ENCODE results near the gene KLHDC10.

The KLHDC10 gene

GRCh38 chr7:130127821-130128317 is 57.5 kb downstream of the KLHDC10 start:
- no peaks in the 10 kb centered on the region for H3K4me1 ChIP-seq (ENCODE audit: control insufficient read depth, insufficient read depth, low read length)
- no peaks in the 10 kb centered on the region for H3K27me3 ChIP-seq (ENCODE audit: control insufficient read depth, insufficient read depth, low read length)
- no peak overlapping the region for H3K9ac ChIP-seq (ENCODE audit: low read length)
- H3K9me3 ChIP-seq (ENCODE audit: control insufficient read depth, low read length): no peaks in the 10 kb centered on the region
- H3K36me3 ChIP-seq (ENCODE audit: control insufficient read depth, insufficient read depth, low read length): peaks cover 4% of the 10 kb centered on the region
- H3K4me3 ChIP-seq (ENCODE audit: low read length): no peak overlapping the region

GRCh38 chr7:130129011-130129411 is 58.7 kb downstream of the KLHDC10 start:
- H3K27me3 ChIP-seq (ENCODE audit: control insufficient read depth, insufficient read depth, low read length): no peaks in the 10 kb centered on the region
- no peaks in the 10 kb centered on the region for H3K9me3 ChIP-seq (ENCODE audit: control insufficient read depth, low read length)
- H3K4me1 ChIP-seq (ENCODE audit: control insufficient read depth, insufficient read depth, low read length): no peaks in the 10 kb centered on the region
- H3K9ac ChIP-seq (ENCODE audit: low read length): no peak overlapping the region
- peaks cover 4% of the 10 kb centered on the region for H3K36me3 ChIP-seq (ENCODE audit: control insufficient read depth, insufficient read depth, low read length)
- no peak overlapping the region for H3K4me3 ChIP-seq (ENCODE audit: low read length)

- Histone ChIP-seq H3K9me3 (ENCODE audit: control insufficient read depth, low read length) (no peaks in the 10 kb centered on the region), H3K4me1 (ENCODE audit: control insufficient read depth, insufficient read depth, low read length) (no peaks in the 10 kb centered on the region), H3K4me3 (ENCODE audit: low read length) (no peak overlapping the region), H3K27me3 (ENCODE audit: control insufficient read depth, insufficient read depth, low read length) (no peaks in the 10 kb centered on the region), H3K36me3 (ENCODE audit: control insufficient read depth, insufficient read depth, low read length) (peaks cover 4% of the 10 kb centered on the region), H3K9ac (ENCODE audit: low read length) (no peak overlapping the region)
Measured at GRCh38 chr7:130131191-130131834, 61.0 kb downstream of the KLHDC10 start.

GRCh38 chr7:130131964-130132875 is 61.9 kb downstream of the KLHDC10 start:
- Histone ChIP-seq H3K4me3 (ENCODE audit: low read length) (no peak overlapping the region), H3K9ac (ENCODE audit: low read length) (no peak overlapping the region), H3K9me3 (ENCODE audit: control insufficient read depth, low read length) (no peaks in the 10 kb centered on the region), H3K4me1 (ENCODE audit: control insufficient read depth, insufficient read depth, low read length) (no peaks in the 10 kb centered on the region), H3K36me3 (ENCODE audit: control insufficient read depth, insufficient read depth, low read length) (peaks cover 4% of the 10 kb centered on the region), H3K27me3 (ENCODE audit: control insufficient read depth, insufficient read depth, low read length) (no peaks in the 10 kb centered on the region)

GRCh38 chr7:130133029-130133782 is 62.9 kb downstream of the KLHDC10 start:
- H3K4me3 ChIP-seq (ENCODE audit: low read length): no peak overlapping the region
- peaks cover 4% of the 10 kb centered on the region for H3K36me3 ChIP-seq (ENCODE audit: control insufficient read depth, insufficient read depth, low read length)
- H3K4me1 ChIP-seq (ENCODE audit: control insufficient read depth, insufficient read depth, low read length): no peaks in the 10 kb centered on the region
- H3K9me3 ChIP-seq (ENCODE audit: control insufficient read depth, low read length): no peaks in the 10 kb centered on the region
- H3K27me3 ChIP-seq (ENCODE audit: control insufficient read depth, insufficient read depth, low read length): no peaks in the 10 kb centered on the region
- no peak overlapping the region for H3K9ac ChIP-seq (ENCODE audit: low read length)

GRCh38 chr7:130134106-130134636 is 63.8 kb downstream of the KLHDC10 start:
- Histone ChIP-seq H3K9me3 (ENCODE audit: control insufficient read depth, low read length) (no peaks in the 10 kb centered on the region), H3K27me3 (ENCODE audit: control insufficient read depth, insufficient read depth, low read length) (no peaks in the 10 kb centered on the region), H3K4me1 (ENCODE audit: control insufficient read depth, insufficient read depth, low read length) (no peaks in the 10 kb centered on the region), H3K36me3 (ENCODE audit: control insufficient read depth, insufficient read depth, low read length) (peaks cover 4% of the 10 kb centered on the region), H3K9ac (ENCODE audit: low read length) (no peak overlapping the region), H3K4me3 (ENCODE audit: low read length) (no peak overlapping the region)

- no peaks in the 10 kb centered on the region for H3K9me3 ChIP-seq (ENCODE audit: control insufficient read depth, low read length)
- H3K27me3 ChIP-seq (ENCODE audit: control insufficient read depth, insufficient read depth, low read length): no peaks in the 10 kb centered on the region
- H3K36me3 ChIP-seq (ENCODE audit: control insufficient read depth, insufficient read depth, low read length): peaks cover 4% of the 10 kb centered on the region
- H3K4me1 ChIP-seq (ENCODE audit: control insufficient read depth, insufficient read depth, low read length): no peaks in the 10 kb centered on the region
- no peak overlapping the region for H3K9ac ChIP-seq (ENCODE audit: low read length)
- no peak overlapping the region for H3K4me3 ChIP-seq (ENCODE audit: low read length)
Measured at GRCh38 chr7:130134726-130135125, 64.4 kb downstream of the KLHDC10 start.

GRCh38 chr7:130135208-130136205 is 65.2 kb downstream of the KLHDC10 start:
- Histone ChIP-seq H3K36me3 (ENCODE audit: control insufficient read depth, insufficient read depth, low read length) (peaks cover 3% of the 10 kb centered on the region), H3K9me3 (ENCODE audit: control insufficient read depth, low read length) (no peaks in the 10 kb centered on the region), H3K9ac (ENCODE audit: low read length) (no peak overlapping the region), H3K27me3 (ENCODE audit: control insufficient read depth, insufficient read depth, low read length) (no peaks in the 10 kb centered on the region), H3K4me3 (ENCODE audit: low read length) (no peak overlapping the region), H3K4me1 (ENCODE audit: control insufficient read depth, insufficient read depth, low read length) (no peaks in the 10 kb centered on the region)

GRCh38 chr7:130136579-130137167 is 66.3 kb downstream of the KLHDC10 start:
- H3K4me1 ChIP-seq (ENCODE audit: control insufficient read depth, insufficient read depth, low read length): peaks cover 10% of the 10 kb centered on the region
- H3K9me3 ChIP-seq (ENCODE audit: control insufficient read depth, low read length): no peaks in the 10 kb centered on the region
- no peak overlapping the region for H3K4me3 ChIP-seq (ENCODE audit: low read length)
- no peaks in the 10 kb centered on the region for H3K36me3 ChIP-seq (ENCODE audit: control insufficient read depth, insufficient read depth, low read length)
- no peak overlapping the region for H3K9ac ChIP-seq (ENCODE audit: low read length)
- no peaks in the 10 kb centered on the region for H3K27me3 ChIP-seq (ENCODE audit: control insufficient read depth, insufficient read depth, low read length)

GRCh38 chr7:130137207-130137606 is 66.9 kb downstream of the KLHDC10 start:
- Histone ChIP-seq H3K4me1 (ENCODE audit: control insufficient read depth, insufficient read depth, low read length) (peaks cover 15% of the 10 kb centered on the region), H3K4me3 (ENCODE audit: low read length) (no peak overlapping the region), H3K27me3 (ENCODE audit: control insufficient read depth, insufficient read depth, low read length) (no peaks in the 10 kb centered on the region), H3K9me3 (ENCODE audit: control insufficient read depth, low read length) (no peaks in the 10 kb centered on the region), H3K9ac (ENCODE audit: low read length) (no peak overlapping the region), H3K36me3 (ENCODE audit: control insufficient read depth, insufficient read depth, low read length) (no peaks in the 10 kb centered on the region)
